Neural progenitor cell (in vitro differentiated cells): ENCODE measurements around the gene SMAGP.

ENCODE experiments used
- EZH2 ChIP-seq: fragments of 200-600 bp; sonication (generic); IDR thresholded peaks from 2 replicates; pipeline ENCODE4 v1.6.1; 2017; ENCODE audit warnings: antibody characterized with exemption, mild to moderate bottlenecking, moderate library complexity
- EZH2phosphoT487 ChIP-seq: fragments of 200-600 bp; sonication (generic); IDR thresholded peaks from 2 replicates; pipeline ENCODE4 v1.6.1; 2017; ENCODE audit warnings: antibody characterized with exemption
- TF ChIP-seq, protein P1 (sequence below): fragments of 200-600 bp; sonication (generic); IDR thresholded peaks from 2 replicates; pipeline ENCODE4 v1.5.1; 2017; ENCODE audit warnings: antibody characterized with exemption, mild to moderate bottlenecking

DNA sequence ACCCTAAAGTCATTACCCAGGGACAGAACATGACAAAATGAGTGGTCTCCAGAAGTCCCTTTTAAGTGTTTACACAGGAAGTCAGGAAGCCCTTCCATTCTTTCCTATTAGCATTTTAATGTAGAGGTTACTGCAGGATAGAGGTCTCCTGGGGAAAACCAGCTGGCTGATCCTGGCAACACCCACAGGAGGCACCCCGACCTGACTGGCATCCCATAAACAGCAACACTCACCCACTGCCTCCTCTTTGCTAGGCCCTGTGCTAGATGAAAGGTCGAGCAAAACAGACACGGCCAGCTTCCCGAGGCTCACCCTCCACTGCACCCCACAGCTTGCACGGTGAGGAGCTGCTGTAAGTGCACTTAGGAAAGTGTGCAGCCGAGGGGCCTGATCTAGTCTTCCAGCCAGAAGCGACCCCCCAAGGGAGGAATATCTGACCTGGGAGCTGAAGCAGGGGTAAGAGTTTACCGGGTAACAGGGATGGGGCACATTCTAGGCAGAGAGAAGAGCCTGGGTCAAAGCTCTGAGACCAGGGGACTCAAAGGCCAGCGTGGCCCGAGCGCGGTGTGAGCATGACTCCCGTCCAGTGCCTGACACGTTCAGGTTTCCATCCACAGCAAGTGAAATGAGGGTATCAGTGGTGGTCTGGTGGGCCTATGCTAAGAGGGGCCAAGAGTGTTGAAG is 22.6 kb downstream of the SMAGP start:
- TF ChIP-seq, protein P1, sequence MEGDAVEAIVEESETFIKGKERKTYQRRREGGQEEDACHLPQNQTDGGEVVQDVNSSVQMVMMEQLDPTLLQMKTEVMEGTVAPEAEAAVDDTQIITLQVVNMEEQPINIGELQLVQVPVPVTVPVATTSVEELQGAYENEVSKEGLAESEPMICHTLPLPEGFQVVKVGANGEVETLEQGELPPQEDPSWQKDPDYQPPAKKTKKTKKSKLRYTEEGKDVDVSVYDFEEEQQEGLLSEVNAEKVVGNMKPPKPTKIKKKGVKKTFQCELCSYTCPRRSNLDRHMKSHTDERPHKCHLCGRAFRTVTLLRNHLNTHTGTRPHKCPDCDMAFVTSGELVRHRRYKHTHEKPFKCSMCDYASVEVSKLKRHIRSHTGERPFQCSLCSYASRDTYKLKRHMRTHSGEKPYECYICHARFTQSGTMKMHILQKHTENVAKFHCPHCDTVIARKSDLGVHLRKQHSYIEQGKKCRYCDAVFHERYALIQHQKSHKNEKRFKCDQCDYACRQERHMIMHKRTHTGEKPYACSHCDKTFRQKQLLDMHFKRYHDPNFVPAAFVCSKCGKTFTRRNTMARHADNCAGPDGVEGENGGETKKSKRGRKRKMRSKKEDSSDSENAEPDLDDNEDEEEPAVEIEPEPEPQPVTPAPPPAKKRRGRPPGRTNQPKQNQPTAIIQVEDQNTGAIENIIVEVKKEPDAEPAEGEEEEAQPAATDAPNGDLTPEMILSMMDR, result no peak
- TF ChIP-seq EZH2, result no peak
- no peak for TF ChIP-seq EZH2phosphoT487
